GM21576 (cell line): ENCODE measurements around the gene PSORS1C1.
"Not testable (repeated sequence)": the region's sequence is repeated elsewhere in the genome, so short reads cannot be mapped to it uniquely, and the experiment has no call there.

Source experiments
- ATAC-seq: cut with Tn5 transposase; IDR thresholded peaks from one replicate; pipeline ENCODE4 v1.9.1; 2021; ENCODE audit warnings: mild to moderate bottlenecking, moderate library complexity; ENCODE audit not compliant: unreplicated experiment

The PSORS1C1 gene

GRCh38 chr6:31114541-31114878, at the start of gene PSORS1C1:
TSS of gene PSORS1C1 (plus strand) at chr6:31114800. CDS start at chr6:31129633, 14,833 bp downstream.
- ATAC-seq: no peak

GRCh38 chr6:31065556-31065955, 49.0 kb upstream of the PSORS1C1 start:
- ATAC-seq: no peak

GRCh38 chr6:31067028-31067427, 47.6 kb upstream of the PSORS1C1 start:
- not testable (repeated sequence) for ATAC-seq

- not testable (repeated sequence) for ATAC-seq
Measured at GRCh38 chr6:31067891-31068668, 46.5 kb upstream of the PSORS1C1 start.

- ATAC-seq: no peak
Measured at GRCh38 chr6:31068669-31069340, 45.8 kb upstream of the PSORS1C1 start.

GRCh38 chr6:31070711-31071197, 43.8 kb upstream of the PSORS1C1 start:
- ATAC-seq: no peak

GRCh38 chr6:31074401-31074800, 40.2 kb upstream of the PSORS1C1 start:
- ATAC-seq: no peak

- no peak for ATAC-seq
Measured at GRCh38 chr6:31075528-31075927, 39.1 kb upstream of the PSORS1C1 start.

GRCh38 chr6:31076611-31077010, 38.0 kb upstream of the PSORS1C1 start:
- no peak for ATAC-seq

- ATAC-seq: no peak
Measured at GRCh38 chr6:31079656-31080261, 34.8 kb upstream of the PSORS1C1 start.

- no peak for ATAC-seq
Measured at GRCh38 chr6:31081872-31082271, 32.7 kb upstream of the PSORS1C1 start.

- no peak for ATAC-seq
Measured at GRCh38 chr6:31083742-31084354, 30.8 kb upstream of the PSORS1C1 start.

GRCh38 chr6:31086788-31087440, 27.7 kb upstream of the PSORS1C1 start:
- ATAC-seq: no peak

GRCh38 chr6:31087494-31088089, 27.0 kb upstream of the PSORS1C1 start:
- ATAC-seq: no peak

- ATAC-seq: no peak
Measured at GRCh38 chr6:31090275-31090972, 24.2 kb upstream of the PSORS1C1 start.

GRCh38 chr6:31090973-31091364, 23.6 kb upstream of the PSORS1C1 start:
- ATAC-seq: no peak

GRCh38 chr6:31091680-31092079, 22.9 kb upstream of the PSORS1C1 start:
- ATAC-seq: no peak

GRCh38 chr6:31092238-31092637, 22.4 kb upstream of the PSORS1C1 start:
- no peak for ATAC-seq

GRCh38 chr6:31092769-31093505, 21.7 kb upstream of the PSORS1C1 start:
- ATAC-seq: no peak
